HCEC 1CT (cell line): ENCODE measurements around the gene DSCAM.
"Not testable (repeated sequence)": the region's sequence is repeated elsewhere in the genome, so short reads cannot be mapped to it uniquely, and the experiment has no call there.

Experiments
- DNase-seq: peaks from one replicate; pipeline ENCODE4 v3.0.0-alpha.2; 2017

DSCAM gene

DNA sequence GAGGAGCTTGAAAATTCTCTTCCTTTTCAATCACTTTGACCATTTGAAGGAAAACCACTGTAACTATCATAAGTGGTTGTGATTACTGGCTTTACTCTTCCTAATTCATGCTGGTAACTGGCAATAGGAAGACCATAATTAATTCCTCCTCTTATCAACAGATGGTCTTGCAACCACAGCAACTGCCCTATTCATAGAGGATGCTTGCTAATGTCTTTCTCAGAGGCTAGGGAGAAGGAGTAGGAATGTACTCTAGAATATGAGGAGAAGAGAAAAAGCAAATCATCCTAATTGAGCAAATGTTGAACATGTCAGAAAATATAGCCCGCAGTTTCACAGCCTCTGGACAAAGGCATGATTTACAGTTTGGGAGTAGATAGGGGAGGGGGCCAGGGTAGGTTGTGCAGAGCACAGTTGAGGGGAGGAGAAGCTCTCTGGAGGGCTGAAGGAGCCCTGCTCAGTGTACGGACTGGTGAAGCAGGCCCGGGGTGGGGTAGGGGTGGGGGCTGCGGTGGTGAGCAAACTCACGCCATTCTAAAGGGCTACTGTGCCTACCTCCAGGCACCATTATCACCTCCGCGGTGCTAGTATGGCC is 786.8 kb downstream of the DSCAM start:
- no peak for DNase-seq

- no peak for DNase-seq
Observed at GRCh38 chr21:40057331-40057730, 789.6 kb downstream of the DSCAM start.

DNA sequence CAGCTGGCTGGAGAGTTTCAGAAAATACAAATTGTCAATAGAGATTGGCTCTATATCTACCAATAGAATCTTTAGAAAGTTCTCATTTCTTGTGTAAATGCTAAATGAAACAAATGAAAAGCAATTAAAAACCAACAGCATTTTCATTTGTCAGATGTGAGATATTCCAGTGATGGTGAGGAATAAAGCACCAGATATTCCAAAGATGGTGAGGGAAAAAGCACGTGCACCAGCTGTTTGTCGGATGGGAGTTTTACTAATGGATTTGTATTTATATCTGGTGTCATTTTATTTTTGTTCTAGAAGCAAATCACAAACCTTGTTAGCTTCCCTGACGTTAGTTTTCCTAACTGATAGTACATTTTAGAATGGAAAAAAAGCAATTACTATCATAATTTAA is 790.9 kb downstream of the DSCAM start:
- no peak for DNase-seq

GRCh38 chr21:40054403-40054802 is 792.6 kb downstream of the DSCAM start:
- no peak for DNase-seq

DNA sequence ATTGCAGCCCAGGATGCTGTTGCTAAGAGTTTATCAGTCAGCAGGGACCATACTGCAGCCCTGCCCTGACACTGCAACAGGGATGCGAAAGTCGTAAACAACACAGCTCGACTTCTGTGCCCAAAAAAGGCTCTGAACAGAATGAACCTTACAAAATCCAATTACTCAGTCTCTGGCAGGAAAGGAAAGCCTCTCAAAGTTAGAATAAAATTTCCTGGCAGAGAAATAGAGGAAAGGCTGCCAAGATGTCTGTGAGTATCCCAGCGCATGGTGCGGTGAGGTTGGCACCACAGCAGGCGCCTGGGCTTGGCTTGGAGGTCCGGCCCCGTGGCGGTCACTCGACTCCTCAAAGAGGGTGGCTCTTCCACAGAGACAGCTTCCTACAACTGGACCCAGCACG is 794.0 kb downstream of the DSCAM start:
- DNase-seq: no peak

DNA sequence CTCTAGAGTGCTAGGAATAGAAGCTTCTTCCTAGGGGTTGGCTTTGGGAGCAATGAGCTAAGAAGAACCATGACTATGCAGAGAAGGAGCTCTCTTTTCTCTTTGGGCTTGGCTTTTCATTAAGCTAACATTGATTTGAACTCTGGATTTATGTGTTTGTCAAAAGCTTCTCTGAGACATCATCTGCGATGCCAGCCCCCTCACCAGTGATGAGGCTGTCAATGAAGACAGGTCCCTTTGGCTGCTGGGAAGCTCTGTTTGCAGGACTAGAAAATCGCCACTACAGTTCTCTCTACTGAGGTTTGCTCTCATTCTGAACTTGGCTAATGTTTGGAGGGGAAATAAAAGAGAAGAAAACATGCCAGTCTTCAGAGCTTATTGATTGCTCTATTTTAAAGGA is 794.7 kb downstream of the DSCAM start:
- DNase-seq: no peak

GRCh38 chr21:40051801-40052200 is 795.2 kb downstream of the DSCAM start:
- DNase-seq: no peak

DNA sequence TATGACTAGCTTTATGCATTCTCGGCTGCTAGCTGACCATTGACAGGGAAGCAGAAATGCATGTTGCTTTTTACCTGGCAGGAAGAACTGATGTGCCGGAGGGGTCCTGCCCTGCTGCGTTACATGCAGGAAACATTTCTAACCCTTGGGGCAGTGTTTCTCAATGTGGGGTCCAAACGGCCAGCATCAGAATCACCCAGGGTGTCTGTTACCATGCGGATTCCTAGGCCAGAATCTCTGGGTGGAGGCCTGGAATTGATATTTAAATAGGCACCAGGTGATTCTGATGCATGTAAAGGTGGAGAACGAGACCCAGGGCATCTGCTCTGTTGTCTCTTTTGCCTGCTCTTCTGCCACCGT is 797.0 kb downstream of the DSCAM start:
- no peak for DNase-seq

GRCh38 chr21:40049031-40049930 is 797.7 kb downstream of the DSCAM start:
- DNase-seq: no peak

DNA sequence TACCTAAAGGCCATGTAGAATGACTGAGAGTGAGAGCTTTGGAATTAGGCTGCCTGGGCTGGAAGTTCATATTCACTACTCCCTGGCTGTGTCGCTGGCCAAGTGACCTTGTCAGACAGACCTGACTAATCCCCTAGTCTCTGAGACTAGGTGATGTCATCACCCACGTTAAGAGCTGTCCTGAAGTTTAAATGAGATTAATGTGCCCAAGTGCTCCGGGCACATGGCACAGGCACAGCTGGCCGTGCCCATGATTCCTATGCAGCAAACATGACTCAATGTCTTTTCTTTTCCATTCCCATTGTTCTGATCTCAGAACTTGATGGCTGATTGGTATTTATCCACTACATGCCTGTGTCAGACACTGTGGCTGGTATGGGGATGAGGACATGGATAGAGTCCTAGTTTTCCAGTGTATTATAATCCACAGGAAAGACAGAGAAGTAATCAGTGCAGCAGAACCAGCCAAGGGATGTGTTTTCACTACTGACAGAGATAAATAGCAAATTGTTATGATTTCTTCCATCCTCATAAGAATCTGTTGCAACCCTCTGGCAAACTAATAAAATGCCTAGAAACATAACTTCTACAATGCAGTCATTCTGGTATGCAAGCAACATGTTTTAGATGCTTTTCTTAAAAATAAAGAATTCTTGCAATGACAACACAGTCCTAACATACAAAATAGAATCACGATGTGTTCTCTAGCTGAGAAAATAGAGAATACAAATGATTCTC is 798.8 kb downstream of the DSCAM start:
- DNase-seq: no peak

DNA sequence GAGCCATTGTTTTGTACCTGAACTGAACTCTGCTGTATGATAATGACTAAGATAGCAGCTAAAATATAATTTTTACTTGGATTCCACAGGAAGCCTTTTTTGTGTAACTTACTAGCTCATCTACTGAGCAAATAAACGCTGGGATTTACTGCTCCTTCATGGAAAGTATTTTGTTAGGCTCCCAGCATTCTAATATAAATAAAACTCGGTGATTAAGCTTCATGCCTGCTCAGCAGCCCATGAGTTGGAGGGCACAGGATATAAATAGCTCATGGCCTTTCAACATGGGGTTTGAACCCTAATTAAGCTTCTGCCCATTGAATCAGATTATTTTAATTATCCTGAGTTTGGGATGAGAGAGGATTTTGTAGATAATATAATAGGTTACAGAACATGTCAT is 799.7 kb downstream of the DSCAM start:
- DNase-seq: no peak

- no peak for DNase-seq
Observed at GRCh38 chr21:40043866-40044265, 803.1 kb downstream of the DSCAM start.

GRCh38 chr21:40043423-40043822 is 803.5 kb downstream of the DSCAM start:
- DNase-seq: no peak

DNA sequence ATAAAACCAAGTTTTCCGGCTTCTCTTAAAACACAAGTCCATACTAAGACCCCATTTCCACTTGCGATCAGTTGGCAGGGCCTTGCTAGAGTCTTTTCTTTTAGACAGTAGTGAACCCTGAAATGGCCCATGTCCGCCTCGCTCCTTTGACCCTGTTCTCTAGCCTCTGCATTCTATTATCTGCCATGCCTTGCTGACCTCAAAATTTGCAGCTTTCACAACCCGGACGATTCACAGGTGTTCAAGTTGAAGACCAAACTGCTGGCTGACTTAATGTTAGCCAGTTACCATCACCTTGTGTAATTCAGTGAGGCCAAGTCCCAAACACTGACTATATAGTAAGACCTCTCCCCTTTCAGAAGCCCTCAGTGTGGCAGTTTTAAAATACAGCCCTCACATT is 805.5 kb downstream of the DSCAM start:
- no peak for DNase-seq

GRCh38 chr21:40033156-40033782 is 813.7 kb downstream of the DSCAM start:
- not testable (repeated sequence) for DNase-seq

GRCh38 chr21:40029888-40030287 is 817.1 kb downstream of the DSCAM start:
- no peak for DNase-seq

- DNase-seq: not testable (repeated sequence)
Observed at GRCh38 chr21:40028393-40028792, 818.6 kb downstream of the DSCAM start.

DNA sequence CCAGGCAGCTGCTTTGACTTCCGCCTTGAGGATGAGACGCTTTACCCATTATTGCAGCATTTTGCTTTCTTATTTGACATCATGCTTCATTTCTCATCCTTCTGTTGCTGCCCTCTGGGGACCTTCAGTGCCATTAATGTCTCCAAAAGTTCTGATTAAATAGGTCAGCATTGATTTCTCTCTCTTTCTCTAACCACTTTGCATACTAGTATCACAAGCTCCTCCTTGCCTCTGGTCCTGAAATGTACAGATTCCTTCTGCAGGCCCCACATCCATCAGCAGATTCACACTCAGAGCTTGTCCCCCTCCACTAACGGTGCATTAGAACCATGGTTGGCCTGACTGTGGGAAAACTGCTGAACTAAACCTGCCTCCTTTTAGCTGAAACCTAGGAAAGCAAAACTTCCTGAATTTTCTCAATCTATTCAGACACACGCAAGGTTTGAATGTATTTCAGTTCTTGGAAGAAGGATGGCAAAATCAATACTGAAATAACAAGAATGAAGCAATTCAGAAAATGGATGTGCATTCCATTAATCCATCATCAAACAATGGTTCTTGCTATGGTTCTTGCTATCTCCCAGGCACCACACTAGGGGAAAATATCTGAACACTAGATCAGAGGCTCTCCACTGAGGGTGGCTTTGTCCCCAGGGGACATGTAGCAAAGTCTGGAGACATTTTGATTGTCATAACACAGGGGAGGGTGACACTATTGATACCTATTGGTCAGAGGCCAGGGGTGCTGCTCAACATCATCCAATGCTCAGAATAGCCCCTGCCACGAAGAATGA is 825.2 kb downstream of the DSCAM start:
- DNase-seq: no peak

DNA sequence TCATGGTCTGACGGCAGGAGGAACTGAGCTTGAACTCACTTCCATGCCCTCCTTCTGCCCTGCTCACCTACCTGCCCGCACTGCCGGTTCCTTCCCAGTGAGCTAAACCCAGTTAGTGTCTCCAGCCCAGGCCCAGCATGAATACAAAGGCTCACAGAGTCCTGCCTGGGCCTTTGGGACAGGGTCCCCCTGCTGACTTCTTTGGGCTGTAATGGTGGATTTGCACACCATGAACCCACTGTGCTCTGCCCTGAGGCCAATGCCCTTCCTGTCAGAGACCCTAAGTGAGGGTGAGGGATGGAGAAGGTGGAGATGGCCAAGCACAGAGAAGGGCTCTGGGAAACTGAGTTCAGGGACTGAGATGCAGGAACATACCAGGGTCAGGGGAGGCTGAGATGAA is 826.3 kb downstream of the DSCAM start:
- no peak for DNase-seq

DNA sequence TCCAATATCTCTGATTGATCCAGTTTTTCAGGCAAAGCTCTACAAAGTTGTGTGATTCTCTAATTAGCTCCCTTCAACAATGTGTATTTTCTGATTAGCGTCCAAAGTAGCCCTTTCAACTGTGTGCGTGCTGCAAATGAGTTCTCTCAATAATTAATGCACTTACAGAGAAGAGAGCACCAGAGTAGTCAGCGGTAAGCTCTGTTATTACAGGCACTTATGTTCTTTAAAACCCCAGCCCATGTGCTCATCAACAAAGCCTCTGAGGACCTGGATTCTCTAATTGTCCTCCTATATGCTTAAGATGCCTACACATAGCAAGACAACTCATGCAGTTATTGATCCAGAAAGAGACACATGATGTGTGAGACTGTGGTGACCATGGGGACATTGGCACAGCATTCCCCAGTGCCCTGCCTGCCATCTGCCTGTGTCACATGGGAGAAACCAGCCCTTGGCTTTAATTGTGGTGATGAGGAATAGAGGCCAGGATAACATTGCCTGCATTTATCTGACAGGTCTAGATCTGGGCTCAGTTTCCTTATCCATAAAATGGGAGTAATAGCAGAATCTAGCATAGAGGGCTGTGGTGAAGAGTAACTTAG is 828.0 kb downstream of the DSCAM start:
- DNase-seq: no peak

GRCh38 chr21:40016667-40017066 is 830.3 kb downstream of the DSCAM start:
- DNase-seq: no peak

DNA sequence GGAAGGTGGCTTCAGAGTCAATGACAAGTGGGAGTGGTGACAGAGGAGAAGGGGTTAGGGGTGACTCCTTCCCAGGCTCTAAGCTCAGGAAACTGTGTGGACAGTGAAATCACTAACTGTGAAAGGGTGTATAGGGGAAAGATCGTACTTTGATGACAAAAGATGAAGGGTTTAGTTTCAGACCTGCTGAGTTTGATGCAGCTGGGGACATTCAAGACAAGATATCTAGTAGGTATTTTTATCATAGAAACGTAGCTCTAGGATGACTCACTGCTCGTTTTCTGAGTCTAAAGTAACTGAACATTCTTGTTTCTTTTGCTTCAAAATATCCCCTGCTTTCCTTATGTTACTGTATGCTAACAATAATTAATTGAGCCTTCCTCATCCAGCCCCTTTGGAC is 830.7 kb downstream of the DSCAM start:
- no peak for DNase-seq
